Measurements from ENCODE around the gene NCBP2.
"Not testable (repeated sequence)": the region's sequence is repeated elsewhere in the genome, so short reads cannot be mapped to it uniquely, and the experiment has no call there.

NCBP2 gene

GRCh38 chr3:196968233-196969133 is 26.2 kb upstream of the NCBP2 start, which contains the start of gene PIGZ:
TSS of gene PIGZ (minus strand) at chr3:196968833. CDS start at chr3:196952031, 16,802 bp downstream.
- peak in 1 of 2 donors; percentile 20 for DNase-seq (ENCODE audit: extremely low read depth in 1 of 2, low read depth in 1 of 2)

DNA sequence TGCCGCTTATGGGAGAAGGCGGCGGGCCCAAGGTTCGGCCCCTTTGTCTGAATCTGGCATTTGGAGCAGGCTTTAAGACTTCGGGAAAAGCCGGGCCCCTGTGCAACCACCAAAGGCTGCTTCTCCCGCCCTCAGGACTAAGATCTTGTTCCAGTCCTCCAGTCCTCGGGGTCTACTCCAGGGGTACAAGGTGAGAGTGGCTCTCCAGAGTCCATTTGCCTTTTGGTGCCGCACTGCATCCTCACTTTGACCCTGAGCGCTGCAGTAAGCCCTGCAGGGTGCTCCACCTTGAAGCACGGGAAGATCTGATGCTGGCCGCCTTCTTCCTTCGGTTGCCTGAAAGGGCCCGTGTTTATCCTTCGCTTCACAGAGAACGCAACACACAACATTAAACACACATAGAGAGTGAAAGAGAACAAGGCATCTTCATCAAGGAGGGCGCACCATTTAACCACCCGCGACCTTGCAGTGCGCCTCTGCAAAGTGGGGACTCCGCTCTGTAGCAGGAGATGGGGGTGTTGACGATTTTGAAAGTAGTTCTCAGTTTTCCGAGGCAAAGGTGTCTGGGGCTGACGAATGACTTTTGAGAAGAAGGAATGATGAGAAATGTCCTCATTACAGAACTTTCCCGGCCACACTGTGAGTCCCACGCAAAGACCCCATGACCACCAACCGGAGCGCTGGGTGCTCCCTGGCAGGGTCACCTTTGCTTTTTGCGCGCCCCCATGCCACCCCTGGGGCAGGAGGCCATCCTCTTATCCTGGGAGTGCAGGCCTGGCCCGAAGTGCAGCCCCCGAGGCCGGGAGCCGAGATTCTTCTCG is 25.3 kb upstream of the NCBP2 start:
- DNase-seq (ENCODE audit: extremely low read depth in 1 of 2, low read depth in 1 of 2): no peak

- no peak for DNase-seq (ENCODE audit: extremely low read depth in 1 of 2, low read depth in 1 of 2)
These were observed 24.4 kb upstream of the NCBP2 start for GRCh38 chr3:196966526-196967401.

DNA sequence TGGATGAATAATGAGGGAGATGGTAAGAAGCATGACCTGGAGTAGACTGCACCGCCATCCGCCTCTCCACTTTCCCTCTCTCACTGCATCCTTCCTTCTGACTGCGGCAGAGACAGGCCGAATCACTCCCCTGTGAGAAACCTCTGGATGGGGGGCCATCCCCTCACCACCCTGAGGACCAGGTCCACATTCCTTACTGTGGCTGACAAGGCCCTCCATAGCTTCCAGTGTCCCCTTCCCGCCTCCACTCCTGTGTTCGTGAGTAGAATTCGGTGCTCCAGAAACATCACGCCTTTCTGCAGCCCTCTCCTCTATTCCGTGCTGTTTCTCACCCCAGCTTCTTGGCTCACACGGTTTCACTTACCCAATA is 23.5 kb upstream of the NCBP2 start:
- no peak for DNase-seq (ENCODE audit: extremely low read depth in 1 of 2, low read depth in 1 of 2)

DNA sequence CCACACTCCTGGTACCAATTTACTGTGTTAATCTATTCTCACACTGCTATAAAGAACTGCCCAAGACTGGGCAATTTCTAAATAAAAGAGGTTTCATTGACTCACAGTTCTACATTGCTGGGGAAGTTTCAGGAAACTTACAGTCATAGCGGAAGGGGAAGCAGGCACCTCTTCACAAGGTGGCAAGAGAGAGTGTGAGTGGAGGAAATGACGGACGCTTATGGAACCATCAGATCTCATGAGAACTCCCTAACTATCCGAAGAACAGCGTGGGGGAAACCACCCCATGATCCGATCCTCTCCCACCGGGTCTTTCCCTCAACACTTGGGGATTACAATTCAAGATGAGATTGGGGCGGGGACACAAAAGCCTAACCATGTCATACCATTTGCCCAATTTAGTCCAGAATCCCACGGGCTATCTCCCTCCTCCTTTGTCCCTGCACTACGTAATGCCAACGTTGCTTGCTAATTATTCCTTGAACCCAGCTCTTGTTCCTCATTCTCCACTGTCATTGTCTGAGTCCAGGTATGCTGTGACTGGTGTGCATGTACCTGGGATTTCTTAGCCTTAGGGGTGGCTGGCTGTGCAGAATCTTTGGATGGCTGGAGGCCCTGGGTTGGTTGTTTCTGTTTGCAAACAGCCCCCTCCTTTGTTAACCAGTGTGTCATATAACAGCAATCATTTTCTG is 22.9 kb upstream of the NCBP2 start:
- no peak for DNase-seq (ENCODE audit: extremely low read depth in 1 of 2, low read depth in 1 of 2)

DNA sequence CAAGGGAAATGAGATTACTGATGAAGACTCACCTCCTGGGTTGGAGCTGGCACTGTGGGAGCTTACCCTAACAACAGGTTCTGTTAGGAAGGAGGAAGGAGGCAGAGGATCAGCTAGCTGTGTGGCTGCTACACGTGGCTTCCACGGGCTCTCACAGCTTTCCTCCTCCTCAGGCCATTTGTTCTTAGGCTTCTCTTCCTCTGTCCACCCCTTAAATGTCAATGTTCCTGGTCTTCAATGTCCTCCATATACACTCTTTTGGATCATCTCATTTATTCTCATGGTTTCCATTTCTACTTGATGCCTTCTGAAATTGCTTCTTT is 21.3 kb upstream of the NCBP2 start:
- DNase-seq (ENCODE audit: extremely low read depth in 1 of 2, low read depth in 1 of 2): no peak

- no peak for DNase-seq (ENCODE audit: extremely low read depth in 1 of 2, low read depth in 1 of 2)
These were observed 20.8 kb upstream of the NCBP2 start for GRCh38 chr3:196962930-196963630.

DNA sequence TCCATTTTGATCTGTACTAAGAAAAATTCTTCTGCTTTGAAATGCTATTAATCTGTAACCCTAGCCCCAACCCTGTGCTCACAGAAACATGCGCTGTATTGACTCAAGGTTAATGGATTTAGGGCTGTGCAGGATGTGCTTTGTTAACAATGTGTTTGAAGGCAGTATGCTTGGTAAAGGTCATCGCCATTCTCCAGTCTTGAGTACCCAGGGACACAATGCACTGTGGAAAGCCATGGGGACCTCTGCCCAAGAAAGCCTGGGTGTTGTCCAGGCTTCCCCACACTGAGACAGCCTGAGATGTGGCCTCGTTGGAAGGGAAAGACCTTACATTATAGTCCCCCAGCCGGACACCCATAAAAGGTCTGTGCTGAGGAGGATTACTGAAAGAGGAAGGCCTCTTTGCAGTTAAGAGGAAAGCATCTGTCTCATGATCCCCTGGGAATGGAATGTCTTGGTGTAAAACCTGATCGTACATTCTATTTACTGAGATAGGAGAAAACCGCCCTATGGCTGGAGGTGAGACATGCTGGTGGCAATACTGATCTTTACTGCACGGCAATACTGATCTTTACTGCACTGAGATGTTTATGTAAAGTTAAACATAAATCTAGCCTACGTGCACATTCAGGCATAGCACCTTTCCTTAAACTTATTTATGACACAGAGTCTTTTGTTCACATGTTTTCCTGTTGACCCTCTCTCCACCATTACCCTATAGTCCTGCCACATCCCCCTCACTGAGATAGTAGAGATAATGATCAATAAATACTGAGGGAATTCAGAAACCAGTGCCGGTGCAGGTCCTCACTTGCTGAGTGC is 20.0 kb upstream of the NCBP2 start:
- no peak for DNase-seq (ENCODE audit: extremely low read depth in 1 of 2, low read depth in 1 of 2)

DNA sequence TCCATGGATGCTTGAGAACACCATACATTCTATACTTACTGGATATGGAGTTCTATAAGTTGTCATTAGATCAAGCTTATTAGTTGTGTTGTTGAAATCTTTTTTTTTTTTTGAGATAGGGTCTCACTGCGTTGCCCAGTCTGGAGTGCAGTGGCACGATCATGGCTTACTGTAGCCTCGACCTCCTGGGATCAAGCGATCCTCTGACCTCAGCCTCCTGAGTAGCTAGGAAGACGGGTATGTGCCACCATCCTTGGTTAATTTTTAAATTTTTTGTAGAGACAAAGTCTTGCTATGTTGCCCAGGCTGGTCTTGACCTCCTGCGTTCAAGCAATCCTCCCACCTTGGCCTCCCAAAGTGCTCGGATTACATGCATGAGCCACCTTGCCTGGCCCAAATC is 12.5 kb upstream of the NCBP2 start:
- DNase-seq (ENCODE audit: extremely low read depth in 1 of 2, low read depth in 1 of 2): no peak

- no peak for DNase-seq (ENCODE audit: extremely low read depth in 1 of 2, low read depth in 1 of 2)
These were observed 9.0 kb upstream of the NCBP2 start for GRCh38 chr3:196951371-196951770.

- DNase-seq (ENCODE audit: extremely low read depth in 1 of 2, low read depth in 1 of 2): no peak
These were observed 7.4 kb upstream of the NCBP2 start for GRCh38 chr3:196949750-196950149.

- DNase-seq (ENCODE audit: extremely low read depth in 1 of 2, low read depth in 1 of 2): no peak
These were observed 6.9 kb upstream of the NCBP2 start for GRCh38 chr3:196949285-196949619.

- DNase-seq (ENCODE audit: extremely low read depth in 1 of 2, low read depth in 1 of 2): no peak
These were observed 6.3 kb upstream of the NCBP2 start for GRCh38 chr3:196948442-196949284.

GRCh38 chr3:196947860-196948441 is 5.6 kb upstream of the NCBP2 start:
- DNase-seq (ENCODE audit: extremely low read depth in 1 of 2, low read depth in 1 of 2): no peak

DNA sequence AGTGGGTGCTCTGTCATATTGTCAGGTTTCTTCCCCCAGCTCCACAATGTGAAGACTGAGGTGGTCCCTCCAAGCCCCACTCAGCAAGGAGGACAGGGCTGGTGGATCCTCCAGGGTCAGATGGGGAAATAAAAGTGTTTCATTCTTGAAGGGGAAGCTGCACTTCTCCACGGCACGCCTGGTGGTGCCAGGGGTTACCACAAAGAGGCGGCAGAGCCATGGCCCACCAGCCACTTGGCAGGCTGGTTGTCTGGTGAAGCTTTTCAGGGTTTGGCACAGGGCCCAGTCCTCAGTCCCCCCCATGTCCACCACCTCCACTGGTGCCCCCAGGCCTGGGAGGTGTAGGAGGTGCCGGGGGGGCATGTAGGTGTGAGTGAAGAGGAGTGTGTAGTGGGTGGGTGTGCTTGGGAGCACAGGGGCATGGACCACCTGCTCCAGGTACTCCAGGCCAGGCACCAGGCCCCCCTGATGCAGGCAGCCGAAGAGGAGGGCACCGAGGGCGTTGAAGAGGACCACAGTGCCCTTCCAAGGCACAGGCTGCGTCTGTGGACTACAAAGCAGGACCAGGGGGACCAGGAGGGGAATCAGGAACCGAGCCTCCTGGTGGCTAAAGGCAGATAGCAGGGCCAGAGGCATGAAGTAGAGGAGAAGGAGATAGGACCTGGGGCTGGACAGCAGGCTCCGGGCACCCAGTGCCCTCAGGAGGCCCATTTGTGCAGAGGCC is 5.0 kb upstream of the NCBP2 start:
- DNase-seq (ENCODE audit: extremely low read depth in 1 of 2, low read depth in 1 of 2): no peak

- not testable (repeated sequence) for DNase-seq (ENCODE audit: extremely low read depth in 1 of 2, low read depth in 1 of 2)
These were observed 1.9 kb upstream of the NCBP2 start for GRCh38 chr3:196944037-196944790.

DNA sequence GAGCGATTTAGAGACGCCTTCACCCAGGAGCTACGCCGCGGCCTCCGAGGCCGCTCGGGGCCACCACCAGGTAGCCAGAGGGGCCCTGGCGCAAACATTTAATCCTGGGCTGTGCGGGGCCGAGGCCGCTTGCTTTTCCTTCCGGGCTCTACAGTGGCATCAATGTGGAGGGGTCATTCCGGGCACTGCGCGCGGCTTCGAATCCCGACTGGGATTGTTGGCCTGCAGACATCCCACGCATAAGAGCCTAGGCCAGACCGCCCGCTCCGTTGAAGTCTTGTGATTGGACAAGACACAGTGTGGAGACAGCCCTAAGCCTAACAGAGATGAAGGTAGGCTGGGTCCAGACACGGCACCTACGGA is 568 bp upstream of the NCBP2 start:
- no peak for DNase-seq (ENCODE audit: extremely low read depth in 1 of 2, low read depth in 1 of 2)
